Measurements from ENCODE around the gene FCHSD2.

DNA sequence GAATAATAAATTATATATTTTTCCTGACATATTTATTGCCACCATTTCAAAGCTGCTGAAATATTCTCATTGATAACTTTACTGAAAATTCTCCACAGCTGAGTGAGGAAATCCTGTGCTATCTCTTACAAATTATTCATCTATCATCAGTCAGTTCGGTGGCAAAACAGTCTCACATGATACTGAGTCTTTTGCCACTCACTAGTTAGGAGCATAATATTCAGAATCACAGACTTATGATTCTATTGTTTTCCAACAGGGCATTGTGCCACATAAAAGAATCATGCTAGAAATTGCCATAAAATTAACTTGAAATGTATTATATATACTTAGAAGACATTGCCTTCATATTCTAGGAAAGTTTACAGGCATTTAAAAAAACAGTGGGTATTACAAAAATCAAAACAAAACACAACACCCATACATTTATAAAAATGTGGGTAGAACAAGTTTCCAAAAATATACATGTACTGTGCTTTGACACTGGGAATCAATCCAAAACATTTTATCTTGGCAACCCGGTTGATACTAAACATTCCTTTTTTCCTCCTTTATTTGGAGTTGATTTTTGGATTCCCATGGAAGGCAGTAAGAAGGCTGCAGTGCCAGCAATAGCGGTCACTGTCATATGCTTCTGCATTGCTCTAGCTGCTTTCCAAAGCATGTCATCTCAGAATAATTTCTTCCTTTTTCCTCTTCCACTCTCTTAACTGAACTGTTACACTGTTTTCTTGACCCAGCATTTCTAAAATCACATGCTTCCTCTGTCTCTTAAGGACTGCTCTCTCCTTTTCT is 285.4 kb downstream of the FCHSD2 start:
- TF ChIP-seq, protein P1, sequence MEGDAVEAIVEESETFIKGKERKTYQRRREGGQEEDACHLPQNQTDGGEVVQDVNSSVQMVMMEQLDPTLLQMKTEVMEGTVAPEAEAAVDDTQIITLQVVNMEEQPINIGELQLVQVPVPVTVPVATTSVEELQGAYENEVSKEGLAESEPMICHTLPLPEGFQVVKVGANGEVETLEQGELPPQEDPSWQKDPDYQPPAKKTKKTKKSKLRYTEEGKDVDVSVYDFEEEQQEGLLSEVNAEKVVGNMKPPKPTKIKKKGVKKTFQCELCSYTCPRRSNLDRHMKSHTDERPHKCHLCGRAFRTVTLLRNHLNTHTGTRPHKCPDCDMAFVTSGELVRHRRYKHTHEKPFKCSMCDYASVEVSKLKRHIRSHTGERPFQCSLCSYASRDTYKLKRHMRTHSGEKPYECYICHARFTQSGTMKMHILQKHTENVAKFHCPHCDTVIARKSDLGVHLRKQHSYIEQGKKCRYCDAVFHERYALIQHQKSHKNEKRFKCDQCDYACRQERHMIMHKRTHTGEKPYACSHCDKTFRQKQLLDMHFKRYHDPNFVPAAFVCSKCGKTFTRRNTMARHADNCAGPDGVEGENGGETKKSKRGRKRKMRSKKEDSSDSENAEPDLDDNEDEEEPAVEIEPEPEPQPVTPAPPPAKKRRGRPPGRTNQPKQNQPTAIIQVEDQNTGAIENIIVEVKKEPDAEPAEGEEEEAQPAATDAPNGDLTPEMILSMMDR (IDR thresholded peaks at IDR 0.05) = peak in 1 of 6 experiments; percentile 8
- no peak for TF ChIP-seq POLR2AphosphoS5 (IDR thresholded peaks at IDR 0.05)

All from upper lobe of left lung (tissue), 4 donors.